Middle frontal gyrus (tissue), 1 donor: Measurements from ENCODE around the gene SEMA3A.
"Not testable (repeated sequence)": the region's sequence is repeated elsewhere in the genome, so short reads cannot be mapped to it uniquely, and the experiment has no call there.

Source experiments
- DNase-seq: peaks from one replicate; pipeline ENCODE4 v3.0.0-alpha.2; 2015; ENCODE audit warnings: low spot score; ENCODE audit errors: extremely low spot score

SEMA3A gene

GRCh38 chr7:84069033-84069432 lies 125.6 kb downstream of the SEMA3A start:
- DNase-seq = no peak

- DNase-seq = not testable (repeated sequence)
Observed at GRCh38 chr7:84062489-84062901, 132.1 kb downstream of the SEMA3A start.

- DNase-seq = no peak
Observed at GRCh38 chr7:84060760-84061261, 133.8 kb downstream of the SEMA3A start.

- no peak for DNase-seq
Observed at GRCh38 chr7:84060000-84060399, 134.6 kb downstream of the SEMA3A start.

- DNase-seq = no peak
Observed at GRCh38 chr7:84058311-84059076, 136.1 kb downstream of the SEMA3A start.

- no peak for DNase-seq
Observed at GRCh38 chr7:84057576-84057975, 137.0 kb downstream of the SEMA3A start.

- DNase-seq = no peak
Observed at GRCh38 chr7:84055904-84056605, 138.5 kb downstream of the SEMA3A start.

- DNase-seq = not testable (repeated sequence)
Observed at GRCh38 chr7:84055199-84055598, 139.4 kb downstream of the SEMA3A start.

- no peak for DNase-seq
Observed at GRCh38 chr7:84049071-84049836, 145.3 kb downstream of the SEMA3A start.

GRCh38 chr7:84047085-84047484 lies 147.5 kb downstream of the SEMA3A start:
- no peak for DNase-seq

GRCh38 chr7:84044834-84045233 lies 149.8 kb downstream of the SEMA3A start:
- DNase-seq = no peak

GRCh38 chr7:84043661-84044191 lies 150.9 kb downstream of the SEMA3A start:
- no peak for DNase-seq

- DNase-seq = no peak
Observed at GRCh38 chr7:84042110-84042539, 152.5 kb downstream of the SEMA3A start.

- no peak for DNase-seq
Observed at GRCh38 chr7:84041649-84042048, 152.9 kb downstream of the SEMA3A start.

- DNase-seq = no peak
Observed at GRCh38 chr7:84040355-84040754, 154.2 kb downstream of the SEMA3A start.

GRCh38 chr7:84039432-84039831 lies 155.2 kb downstream of the SEMA3A start:
- no peak for DNase-seq

GRCh38 chr7:84027678-84028077 lies 166.9 kb downstream of the SEMA3A start:
- no peak for DNase-seq

GRCh38 chr7:84025332-84025927 lies 169.2 kb downstream of the SEMA3A start:
- DNase-seq = no peak

GRCh38 chr7:84022684-84023308 lies 171.8 kb downstream of the SEMA3A start:
- no peak for DNase-seq

GRCh38 chr7:84022009-84022408 lies 172.6 kb downstream of the SEMA3A start:
- no peak for DNase-seq
